HG03469 (cell line): ENCODE results near the gene TYW1B.
"Not testable (repeated sequence)": the region's sequence is repeated elsewhere in the genome, so short reads cannot be mapped to it uniquely, and the experiment has no call there.

Experiments used
- ATAC-seq: cut with Tn5 transposase; IDR thresholded peaks from one replicate; pipeline ENCODE4 v1.9.1; 2021; ENCODE audit warnings: mild to moderate bottlenecking, moderate library complexity, moderate number of reproducible peaks; ENCODE audit not compliant: unreplicated experiment

TYW1B gene

GRCh38 chr7:72583620-72584361, 244.2 kb downstream of the TYW1B start:
- ATAC-seq, result not testable (repeated sequence)

GRCh38 chr7:72580142-72580770, 247.7 kb downstream of the TYW1B start:
- not testable (repeated sequence) for ATAC-seq

- no peak for ATAC-seq
These were observed 250.9 kb downstream of the TYW1B start for GRCh38 chr7:72577107-72577506.

GRCh38 chr7:72561988-72562387, 266.0 kb downstream of the TYW1B start:
- not testable (repeated sequence) for ATAC-seq

- not testable (repeated sequence) for ATAC-seq
These were observed 268.5 kb downstream of the TYW1B start for GRCh38 chr7:72559546-72559945.

- ATAC-seq, result not testable (repeated sequence)
These were observed 271.3 kb downstream of the TYW1B start for GRCh38 chr7:72556733-72557132.

- ATAC-seq, result not testable (repeated sequence)
These were observed 272.8 kb downstream of the TYW1B start for GRCh38 chr7:72555238-72555637.

GRCh38 chr7:72554401-72554800, 273.6 kb downstream of the TYW1B start:
- not testable (repeated sequence) for ATAC-seq

- ATAC-seq, result not testable (repeated sequence)
These were observed 277.5 kb downstream of the TYW1B start for GRCh38 chr7:72550454-72550853.

GRCh38 chr7:72546586-72547237, 281.3 kb downstream of the TYW1B start:
- not testable (repeated sequence) for ATAC-seq

- not testable (repeated sequence) for ATAC-seq
These were observed 283.5 kb downstream of the TYW1B start for GRCh38 chr7:72544531-72544930.

GRCh38 chr7:72540923-72541322, 287.1 kb downstream of the TYW1B start:
- ATAC-seq, result no peak

- no peak for ATAC-seq
These were observed 287.8 kb downstream of the TYW1B start for GRCh38 chr7:72540106-72540611.

- no peak for ATAC-seq
These were observed 288.3 kb downstream of the TYW1B start for GRCh38 chr7:72539702-72540101.

GRCh38 chr7:72538856-72539255, 289.1 kb downstream of the TYW1B start:
- ATAC-seq, result no peak

- ATAC-seq, result no peak
These were observed 289.9 kb downstream of the TYW1B start for GRCh38 chr7:72538147-72538546.

GRCh38 chr7:72536038-72536437, 292.0 kb downstream of the TYW1B start:
- ATAC-seq, result not testable (repeated sequence)

GRCh38 chr7:72531048-72531447, 297.0 kb downstream of the TYW1B start:
- not testable (repeated sequence) for ATAC-seq
